Endothelial cell of umbilical vein (primary cell): ENCODE results near the gene BANF2.

Source experiments
- CTCF ChIP-seq, 2 donors: IDR thresholded peaks; 1 replicate in 1 of 2; 2 replicates in 1 of 2; pipeline ENCODE4 v1.5.1; 2011; ENCODE audit warnings: low read length in 2 of 2, mild to moderate bottlenecking in 2 of 2, moderate library complexity in 2 of 2, control low read depth in 1 of 2, inconsistent platforms in 1 of 2, low read depth in 1 of 2; ENCODE audit not compliant: insufficient read depth in 1 of 2; ENCODE audit errors: extremely low read depth in 1 of 2
- EZH2 ChIP-seq: IDR thresholded peaks from 2 replicates; pipeline ENCODE4 v1.6.1; 2012; ENCODE audit warnings: borderline replicate concordance, low read depth, mild to moderate bottlenecking, moderate library complexity, low read length, inconsistent platforms; ENCODE audit not compliant: severe bottlenecking
- JUN ChIP-seq: IDR thresholded peaks from 2 replicates; pipeline ENCODE4 v1.6.1; 2011; ENCODE audit warnings: borderline replicate concordance, low read depth; ENCODE audit not compliant: insufficient read length, insufficient read depth
- MAX ChIP-seq: IDR thresholded peaks from 2 replicates; pipeline ENCODE4 v1.6.1; 2011; ENCODE audit not compliant: insufficient read depth, insufficient read length
- MYC ChIP-seq: IDR thresholded peaks from one replicate; pipeline ENCODE4 v1.6.1; 2011; ENCODE audit warnings: mild to moderate bottlenecking, low read depth, low read length
- POLR2A ChIP-seq: IDR thresholded peaks from 2 replicates; pipeline ENCODE4 v1.6.1; 2012; ENCODE audit warnings: low read depth, mild to moderate bottlenecking, control low read depth, low read length
- POLR2AphosphoS5 ChIP-seq: IDR thresholded peaks from 2 replicates; pipeline ENCODE4 v1.6.1; 2012; ENCODE audit warnings: low read depth, mild to moderate bottlenecking, control low read depth, low read length, moderate library complexity; ENCODE audit not compliant: insufficient read depth

GRCh38 chr20:17716331-17716730 is 16.6 kb downstream of the BANF2 start:
- TF ChIP-seq CTCF (IDR thresholded peaks at IDR 0.05; ENCODE audit: extremely low read depth in 1 of 2, insufficient read depth in 1 of 2, low read depth in 1 of 2, low read length in 2 of 2) = no peak
- no peak for TF ChIP-seq POLR2A
- TF ChIP-seq MAX = no peak
- TF ChIP-seq EZH2 = no peak
- TF ChIP-seq POLR2AphosphoS5 = no peak
- TF ChIP-seq JUN = no peak
- TF ChIP-seq MYC = no peak
